Ishikawa (cell line): ENCODE measurements around the gene TMEM237.

Experiments
- CREB1 ChIP-seq: IDR thresholded peaks from 2 replicates; pipeline ENCODE4 v1.6.1; 2012; ENCODE audit warnings: low read depth
- EP300 ChIP-seq: IDR thresholded peaks from 2 replicates; pipeline ENCODE4 v1.6.1; 2012; ENCODE audit warnings: borderline replicate concordance
- FOXM1 ChIP-seq: IDR thresholded peaks from 2 replicates; pipeline ENCODE4 v1.6.1; 2012; ENCODE audit warnings: low read depth, borderline replicate concordance
- REST ChIP-seq: IDR thresholded peaks from 2 replicates; pipeline ENCODE4 v1.6.1; 2012; ENCODE audit warnings: low read depth, mild to moderate bottlenecking
- TAF1 ChIP-seq: IDR thresholded peaks from 2 replicates; pipeline ENCODE4 v1.6.1; 2012; ENCODE audit warnings: low read depth, mild to moderate bottlenecking
- USF1 ChIP-seq: IDR thresholded peaks from 2 replicates; pipeline ENCODE4 v1.6.1; 2012
- YY1 ChIP-seq: IDR thresholded peaks from 2 replicates; pipeline ENCODE4 v1.6.1; 2012; ENCODE audit warnings: low read depth
- ZBTB7A ChIP-seq: IDR thresholded peaks from 2 replicates; pipeline ENCODE4 v1.6.1; 2012; ENCODE audit warnings: low read depth
- TF ChIP-seq, protein P1 (sequence below): IDR thresholded peaks from 2 replicates; pipeline ENCODE4 v1.6.1; 2012

DNA sequence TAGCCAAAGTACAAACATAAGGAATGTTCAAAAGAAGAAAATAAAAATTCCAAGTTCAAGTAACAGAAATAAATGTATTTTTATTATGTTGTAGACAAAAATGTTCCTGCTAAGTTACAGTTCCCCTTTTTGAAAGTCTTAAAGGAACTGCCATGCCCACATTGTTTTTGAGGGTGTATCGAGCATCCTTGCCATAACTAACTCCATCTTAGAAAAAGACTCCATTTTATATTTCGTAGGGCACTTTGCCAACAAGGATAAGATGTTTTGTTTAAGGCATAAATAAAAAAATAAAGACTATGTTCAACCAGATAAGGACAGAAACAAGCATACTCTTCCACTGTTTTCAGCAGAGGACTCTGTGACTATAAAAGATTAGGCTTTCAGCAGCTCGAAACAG lies 67.3 kb downstream of the TMEM237 start:
- TF ChIP-seq, protein P1, sequence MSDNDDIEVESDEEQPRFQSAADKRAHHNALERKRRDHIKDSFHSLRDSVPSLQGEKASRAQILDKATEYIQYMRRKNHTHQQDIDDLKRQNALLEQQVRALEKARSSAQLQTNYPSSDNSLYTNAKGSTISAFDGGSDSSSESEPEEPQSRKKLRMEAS: no peak
- TF ChIP-seq FOXM1 (no peak), YY1 (no peak), REST (no peak), EP300 (no peak), ZBTB7A (no peak), CREB1 (no peak), TAF1 (no peak), USF1 (no peak)
